Nephron progenitor cell (in vitro differentiated cells): ENCODE data around the gene IL11.

ENCODE experiments used
- DNase-seq: peaks from one replicate; pipeline ENCODE4 v3.0.0; 2021
- H3K27ac Mint-ChIP-seq: 2 replicates; pipeline ENCODE4 v1.8.0; 2021; ENCODE audit warnings: mild to moderate bottlenecking, moderate library complexity, mixed read lengths
- H3K27me3 Mint-ChIP-seq: 2 replicates; pipeline ENCODE4 v1.8.0; 2021; ENCODE audit warnings: mild to moderate bottlenecking, low read depth, mixed read lengths; ENCODE audit not compliant: poor library complexity
- H3K36me3 Mint-ChIP-seq: 2 replicates; pipeline ENCODE4 v1.8.0; 2021; ENCODE audit warnings: low read depth, mixed read lengths
- H3K4me1 Mint-ChIP-seq: 2 replicates; pipeline ENCODE4 v1.8.0; 2021; ENCODE audit warnings: mixed read lengths
- H3K4me3 Mint-ChIP-seq: 2 replicates; pipeline ENCODE4 v1.8.0; 2021; ENCODE audit warnings: mild to moderate bottlenecking, moderate library complexity, mixed read lengths
- H3K9me3 Mint-ChIP-seq: 2 replicates; pipeline ENCODE4 v1.8.0; 2021; ENCODE audit warnings: mild to moderate bottlenecking, moderate library complexity, mixed read lengths
- CTCF ChIP-seq: fragments of 200-600 bp; sonication (generic); IDR thresholded peaks from 2 replicates; pipeline ENCODE4 v1.5.0; 2021; ENCODE audit warnings: antibody characterized with exemption

The IL11 gene

GRCh38 chr19:55382522-55383054 lies 12.3 kb upstream of the IL11 start:
- DNase-seq = no peak
- Mint-ChIP-seq H3K4me1 (peaks cover 36% of the 10 kb centered on the region), H3K27ac (no peak overlapping the region), H3K4me3 (peak overlapping the region; percentile 76), H3K9me3 (peaks cover 10% of the 10 kb centered on the region), H3K36me3 (peaks cover 11% of the 10 kb centered on the region), H3K27me3 (peaks cover 26% of the 10 kb centered on the region)
- TF ChIP-seq CTCF = no peak

- no peak for TF ChIP-seq CTCF
- H3K9me3 Mint-ChIP-seq = peaks cover 10% of the 10 kb centered on the region
- peaks cover 30% of the 10 kb centered on the region for H3K4me1 Mint-ChIP-seq
- DNase-seq = no peak
- peaks cover 26% of the 10 kb centered on the region for H3K27me3 Mint-ChIP-seq
- no peak overlapping the region for H3K27ac Mint-ChIP-seq
- H3K4me3 Mint-ChIP-seq = peak overlapping the region; percentile 76
- peaks cover 11% of the 10 kb centered on the region for H3K36me3 Mint-ChIP-seq
Observed at GRCh38 chr19:55382013-55382412, 11.8 kb upstream of the IL11 start.

- peaks cover 3% of the 10 kb centered on the region for H3K36me3 Mint-ChIP-seq
- H3K27ac Mint-ChIP-seq = no peak overlapping the region
- no peak for TF ChIP-seq CTCF
- H3K4me1 Mint-ChIP-seq = peaks cover 24% of the 10 kb centered on the region
- no peak overlapping the region for H3K4me3 Mint-ChIP-seq
- H3K27me3 Mint-ChIP-seq = peaks cover 26% of the 10 kb centered on the region
- H3K9me3 Mint-ChIP-seq = peaks cover 10% of the 10 kb centered on the region
- DNase-seq = no peak
Observed at GRCh38 chr19:55379174-55379573, 8.9 kb upstream of the IL11 start.

GRCh38 chr19:55377356-55378131 lies 7.3 kb upstream of the IL11 start:
- H3K4me3 Mint-ChIP-seq = peak overlapping the region; percentile 45
- TF ChIP-seq CTCF = no peak
- peaks cover 32% of the 10 kb centered on the region for H3K4me1 Mint-ChIP-seq
- peaks cover 10% of the 10 kb centered on the region for H3K9me3 Mint-ChIP-seq
- H3K27ac Mint-ChIP-seq = no peak overlapping the region
- peaks cover 3% of the 10 kb centered on the region for H3K36me3 Mint-ChIP-seq
- DNase-seq = peak; percentile 50
- H3K27me3 Mint-ChIP-seq = peaks cover 19% of the 10 kb centered on the region

- TF ChIP-seq CTCF = no peak
Observed at GRCh38 chr19:55376241-55376933, 6.1 kb upstream of the IL11 start, which contains the start of gene TMEM190. Gene TMEM190, plus strand, starts transcription at chr19:55376826. Its CDS starts 28 bp downstream, at chr19:55376854.

More at GRCh38 chr19:55376241-55376933, 6.1 kb upstream of the IL11 start, which contains the start of gene TMEM190:
- H3K4me3 Mint-ChIP-seq = peak within 1 kb of the TSS; percentile 42
- no peaks in the 10 kb centered on the region for H3K9me3 Mint-ChIP-seq
- H3K27me3 Mint-ChIP-seq = peaks cover 31% of the 10 kb centered on the region
- no peaks in the 10 kb centered on the region for H3K36me3 Mint-ChIP-seq
- peaks cover 38% of the 10 kb centered on the region for H3K4me1 Mint-ChIP-seq
- peak within 1 kb of the TSS; percentile 52 for H3K27ac Mint-ChIP-seq
- DNase-seq = peak; percentile 41
